IPS DF 4.7 (cell line): ENCODE data around the gene ITIH2.

Source experiments
- DNase-seq: peaks from one replicate; pipeline ENCODE4 v3.0.0-alpha.2; 2013; ENCODE audit warnings: low spot score; ENCODE audit errors: extremely low read depth

ITIH2 gene

DNA sequence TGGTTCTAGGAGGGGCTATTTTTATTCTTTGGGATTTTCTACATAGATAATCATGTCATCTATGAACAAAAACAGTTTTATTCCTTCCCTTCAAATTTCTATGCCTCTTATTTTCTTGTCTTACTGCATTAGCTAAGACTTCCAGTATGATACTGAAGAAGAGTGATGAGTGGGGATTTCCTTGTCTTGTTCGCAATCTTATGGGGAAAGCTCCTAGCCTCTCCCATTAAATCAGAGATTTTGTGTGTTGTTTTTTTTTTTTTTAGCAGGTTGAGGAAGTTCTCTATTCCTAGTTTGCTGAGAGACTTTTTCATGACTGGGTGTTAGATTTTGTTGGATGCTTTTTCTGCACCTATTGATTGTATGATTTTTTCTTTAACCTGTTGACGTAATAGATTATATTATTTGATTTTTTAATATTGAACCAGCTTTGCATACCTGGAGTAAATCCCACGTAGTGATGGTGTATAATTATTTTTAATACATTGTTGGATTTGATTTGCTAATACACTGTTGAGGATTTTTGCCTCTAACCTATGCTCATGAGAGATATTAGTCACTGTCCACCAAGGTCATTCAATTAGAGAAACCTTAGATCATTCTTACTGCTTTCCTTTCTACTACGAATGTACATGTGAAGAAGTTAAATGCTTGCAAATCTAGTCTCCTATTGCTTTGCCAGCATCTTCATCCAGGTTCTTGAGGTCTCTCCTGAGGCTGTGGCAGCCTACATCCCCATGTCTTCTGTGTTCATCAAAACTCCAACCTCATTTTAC, 91.3 kb downstream of the ITIH2 start:
- DNase-seq, result no peak

DNA sequence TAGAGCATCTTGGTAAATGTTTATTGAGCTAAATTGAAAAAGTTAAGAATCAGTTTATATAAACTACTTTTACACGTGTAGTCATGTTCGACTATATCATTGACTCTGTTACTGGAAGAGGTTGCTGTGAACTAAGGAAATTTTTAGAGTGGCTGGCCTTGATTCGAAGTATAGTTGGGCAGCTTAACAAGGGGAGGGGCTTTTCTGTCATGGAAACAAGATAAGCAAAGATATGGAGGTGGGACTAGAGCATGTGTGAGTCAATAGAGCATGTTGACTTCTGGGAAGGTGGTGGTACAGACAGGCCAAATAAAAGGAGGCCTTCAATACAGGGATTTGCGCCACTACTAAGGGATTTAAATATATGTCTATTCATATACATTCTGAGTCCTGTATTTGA, 92.5 kb downstream of the ITIH2 start:
- DNase-seq, result no peak

DNA sequence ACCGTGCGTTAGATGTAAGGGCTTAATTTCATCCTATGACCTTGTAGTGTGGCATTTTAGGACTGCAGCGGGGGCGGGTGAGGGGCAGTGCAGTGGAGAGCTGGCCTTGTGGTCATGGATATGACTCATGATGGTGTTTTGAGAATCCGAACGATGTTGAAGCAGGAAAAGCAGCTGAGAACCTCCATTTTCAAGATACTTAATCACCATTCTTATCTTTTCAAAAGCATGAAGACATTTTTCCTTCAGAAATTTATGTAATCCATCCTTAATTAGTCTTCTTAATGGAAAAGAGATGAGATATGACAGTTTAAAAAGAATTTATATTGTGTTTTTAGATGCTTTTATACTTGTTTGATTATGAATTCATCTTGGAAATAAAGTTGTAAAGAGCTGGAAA, 94.5 kb downstream of the ITIH2 start:
- DNase-seq, result no peak
